Right forelimb (tissue), 1 donor: Measurements from ENCODE around the gene KCP.
"Not testable (repeated sequence)": the region's sequence is repeated elsewhere in the genome, so short reads cannot be mapped to it uniquely, and the experiment has no call there.

Experiments used
- DNase-seq: peaks from one replicate; pipeline ENCODE4 v3.0.0-alpha.2; 2018

Gene KCP

GRCh38 chr7:128920913-128921582 lies 10.5 kb upstream of the KCP start:
- no peak for DNase-seq

GRCh38 chr7:128919881-128920799 lies 9.6 kb upstream of the KCP start:
- DNase-seq = no peak

DNA sequence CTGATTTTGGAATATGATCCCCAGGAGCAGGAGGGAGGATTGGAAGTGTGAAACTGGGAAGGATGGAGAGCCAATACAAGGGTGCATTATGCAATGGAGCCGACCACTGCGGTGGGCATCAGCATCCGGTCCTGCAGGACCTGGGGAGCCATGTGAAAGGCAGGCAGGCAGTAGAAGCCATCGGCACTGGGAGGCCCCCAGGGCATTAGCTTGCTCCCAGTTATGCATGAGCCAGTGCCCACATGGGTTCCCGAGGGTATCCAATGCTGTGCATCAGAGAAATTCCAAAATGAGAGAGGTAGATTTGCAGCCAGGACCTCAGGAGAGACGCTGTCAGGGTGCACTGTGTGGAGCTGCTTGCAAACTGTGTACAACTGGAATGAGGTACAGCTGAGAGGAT lies 8.7 kb upstream of the KCP start:
- DNase-seq = no peak

DNA sequence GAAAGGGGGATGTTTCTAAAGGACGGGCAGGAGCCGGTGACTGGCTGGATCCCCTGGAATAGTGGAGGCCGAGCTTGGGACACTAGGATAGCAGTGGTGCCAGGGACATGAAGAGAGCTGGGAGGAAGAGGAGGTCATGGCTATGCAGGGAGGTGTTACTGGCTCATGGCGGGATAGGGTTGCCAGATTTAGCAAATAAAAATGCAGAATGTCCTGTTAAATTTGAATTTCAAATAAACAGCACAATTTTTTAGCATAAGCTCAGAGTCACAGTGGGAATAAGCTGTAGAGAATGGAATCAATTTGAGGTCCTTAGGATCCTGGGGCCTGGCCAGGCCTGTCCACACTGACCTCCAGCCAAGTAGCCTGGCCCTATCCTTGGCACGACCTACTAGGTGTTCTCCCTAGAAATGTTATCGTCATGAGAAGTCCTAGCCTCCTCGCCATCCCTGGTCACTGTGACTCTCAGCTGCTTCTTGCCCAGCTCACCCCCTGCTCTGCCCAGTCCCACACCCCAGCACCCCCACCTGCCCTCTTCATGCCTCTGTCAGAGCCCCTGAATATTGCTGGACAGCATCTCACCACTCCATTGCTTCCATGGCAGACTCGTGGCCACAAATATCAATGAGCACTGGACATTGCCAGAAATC lies 7.6 kb upstream of the KCP start:
- no peak for DNase-seq

DNA sequence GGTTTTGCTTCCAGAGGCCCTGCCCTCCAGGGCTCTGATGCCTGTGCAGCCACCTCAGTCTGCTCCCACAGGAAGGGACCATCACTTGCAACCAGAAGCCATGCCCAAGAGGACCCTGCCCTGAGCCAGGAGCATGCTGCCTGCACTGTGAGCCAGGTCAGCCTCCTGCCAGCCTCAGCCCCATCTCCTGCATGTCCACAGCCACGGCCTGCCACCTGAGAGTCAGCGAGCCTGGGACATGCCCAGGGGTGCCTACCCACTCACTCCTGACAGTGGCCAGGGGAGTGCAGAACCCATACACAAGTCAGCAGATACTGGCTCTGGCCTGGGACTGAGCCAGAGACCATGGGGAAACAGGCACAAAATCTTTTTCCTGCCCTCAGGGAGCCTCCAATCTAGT lies 6.6 kb upstream of the KCP start:
- no peak for DNase-seq

- no peak for DNase-seq
These were observed 6.1 kb upstream of the KCP start for GRCh38 chr7:128916643-128916915.

GRCh38 chr7:128915841-128916642 lies 5.5 kb upstream of the KCP start:
- no peak for DNase-seq

DNA sequence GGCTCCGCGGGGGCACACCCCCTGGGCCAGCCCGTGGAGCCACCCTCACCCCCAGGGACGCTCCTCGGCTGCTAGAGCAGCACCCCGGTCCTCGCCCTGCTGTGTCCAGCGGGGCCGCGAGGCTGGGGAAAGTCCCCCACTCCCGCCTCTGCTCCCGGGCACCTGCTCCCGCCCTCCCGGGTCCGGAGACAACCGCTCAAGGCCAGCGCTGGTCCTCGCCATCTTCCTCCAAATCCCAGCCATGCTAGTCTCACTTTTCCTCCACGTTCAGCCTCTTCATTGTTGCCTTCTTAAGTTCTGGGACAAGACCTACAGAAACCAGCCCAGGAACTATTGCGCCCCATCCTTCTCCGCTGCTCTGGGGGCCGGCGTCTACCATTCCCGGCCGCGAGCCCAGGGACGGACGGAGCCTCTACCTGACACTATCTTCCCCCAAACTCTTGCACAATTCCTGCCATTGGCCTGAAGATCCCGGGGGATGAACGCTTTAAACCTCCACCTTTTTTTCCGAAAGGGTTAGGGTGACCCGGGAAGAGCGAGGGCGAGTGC lies 4.8 kb upstream of the KCP start:
- DNase-seq = no peak

DNA sequence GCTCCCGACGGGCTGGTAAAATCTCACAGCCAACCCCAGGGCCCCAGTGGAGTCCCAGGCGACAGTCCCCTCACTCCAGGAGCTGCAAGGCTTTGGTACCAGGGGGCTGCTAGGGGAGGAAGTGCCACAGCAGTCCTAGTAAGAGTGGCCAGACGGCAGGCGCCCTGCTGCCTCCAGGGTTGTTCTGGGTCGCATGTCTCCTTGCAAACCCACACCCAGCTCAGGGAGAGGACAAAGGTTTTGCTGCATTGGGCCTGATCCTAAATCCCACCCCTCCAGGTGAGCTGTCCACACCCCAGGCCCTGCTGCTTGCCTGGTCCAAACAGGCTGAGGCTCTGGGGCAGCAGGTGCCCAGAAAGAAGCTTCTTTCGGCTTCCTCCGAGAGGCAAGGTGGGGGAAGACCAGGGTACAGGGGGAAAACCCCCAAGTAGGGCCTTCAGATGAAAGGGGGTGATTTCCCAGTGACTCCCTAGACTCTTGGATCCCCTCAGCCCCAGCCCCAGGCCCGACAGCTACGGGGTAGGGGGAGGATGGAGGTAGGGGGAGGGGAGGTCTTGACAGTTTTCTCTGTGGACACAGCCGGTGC lies 4.2 kb upstream of the KCP start:
- no peak for DNase-seq

- DNase-seq = no peak
These were observed 3.5 kb upstream of the KCP start for GRCh38 chr7:128913870-128914565.

DNA sequence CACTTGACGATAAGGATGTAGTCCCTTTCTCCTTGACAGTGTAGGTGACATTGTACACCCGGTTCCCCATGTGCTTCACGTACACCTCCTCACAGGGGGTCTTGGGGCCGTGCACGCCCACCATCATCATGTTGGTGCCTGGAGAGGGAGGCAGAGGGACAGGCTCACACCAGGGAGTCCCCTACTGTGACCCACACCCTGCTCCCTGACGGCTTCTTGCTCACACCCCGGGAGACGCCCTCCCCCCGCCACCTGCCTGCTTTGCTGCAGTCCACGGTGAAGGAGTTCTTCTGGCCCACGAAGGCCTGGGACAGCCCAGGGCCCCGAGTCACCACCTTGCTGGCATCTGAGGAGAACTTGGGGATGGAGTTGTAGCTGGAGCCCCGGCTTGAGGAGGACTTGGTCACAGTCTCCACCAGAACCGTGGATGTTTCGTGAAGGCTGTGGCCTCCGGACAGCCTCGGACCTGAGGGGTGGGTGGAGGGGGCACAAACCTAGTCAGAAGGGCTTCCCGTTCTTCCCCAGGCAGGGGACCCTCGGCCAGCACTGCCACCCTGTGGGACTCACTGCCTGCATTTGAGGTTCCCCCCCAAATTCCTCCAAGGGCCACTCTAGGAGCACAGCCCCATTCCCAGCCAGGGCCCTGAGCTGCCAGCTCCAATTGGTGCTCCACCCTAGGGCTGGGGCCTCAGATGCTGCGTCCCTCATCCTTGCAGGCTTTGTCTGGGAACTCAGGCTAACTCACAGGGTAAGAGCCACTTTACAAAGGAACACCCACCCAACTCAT lies 2.4 kb upstream of the KCP start:
- DNase-seq = not testable (repeated sequence)

DNA sequence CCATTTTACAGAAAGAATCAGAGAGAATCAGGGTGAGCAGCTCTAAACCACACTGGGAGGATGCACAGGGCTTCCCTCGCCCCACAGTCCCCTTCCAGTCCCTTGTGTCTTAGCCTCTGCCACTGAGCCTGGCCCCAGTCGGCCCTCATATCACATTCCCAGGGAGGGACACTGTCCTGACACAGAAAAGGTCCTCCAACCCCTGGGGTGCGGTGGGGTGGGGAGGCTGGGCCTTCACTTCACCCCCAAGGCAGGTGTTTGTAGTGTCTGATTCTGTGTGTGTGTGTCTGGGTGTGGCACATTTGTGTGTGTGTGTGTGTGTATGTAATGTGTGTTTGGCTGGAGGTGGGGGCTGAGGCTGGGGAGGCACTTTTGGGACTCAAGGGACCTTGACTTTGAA lies 1.8 kb upstream of the KCP start:
- no peak for DNase-seq

DNA sequence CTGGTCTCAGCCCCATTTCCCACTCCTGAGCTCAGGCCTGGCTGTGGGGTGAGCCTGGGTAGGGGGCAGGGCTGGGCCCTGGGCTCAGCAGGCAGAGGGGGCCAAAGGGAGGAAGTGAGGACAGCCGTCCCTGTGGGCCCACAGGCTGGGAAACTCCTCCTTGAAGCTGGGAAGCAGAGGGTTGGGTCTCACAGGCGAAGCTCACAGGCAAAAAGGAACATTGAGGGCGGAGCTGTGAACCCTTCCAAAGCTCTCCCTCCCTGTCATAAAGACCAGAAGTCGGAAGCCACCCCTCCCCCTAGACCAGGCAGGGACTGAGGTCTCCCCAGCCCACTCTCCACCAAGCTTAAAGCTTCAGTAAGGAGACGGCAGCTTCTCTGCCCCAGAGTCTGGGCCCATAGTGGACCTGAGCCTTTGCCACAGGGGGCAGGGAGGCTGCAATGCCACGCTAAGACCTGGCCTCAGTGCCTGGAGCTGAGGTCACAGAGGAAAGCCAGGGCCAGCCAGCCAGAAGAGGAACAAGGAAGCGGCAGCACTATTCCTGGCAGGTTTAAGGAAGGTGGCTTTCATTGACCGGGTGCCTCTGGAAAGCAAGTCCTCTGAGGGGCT lies 1.0 kb upstream of the KCP start:
- no peak for DNase-seq

DNA sequence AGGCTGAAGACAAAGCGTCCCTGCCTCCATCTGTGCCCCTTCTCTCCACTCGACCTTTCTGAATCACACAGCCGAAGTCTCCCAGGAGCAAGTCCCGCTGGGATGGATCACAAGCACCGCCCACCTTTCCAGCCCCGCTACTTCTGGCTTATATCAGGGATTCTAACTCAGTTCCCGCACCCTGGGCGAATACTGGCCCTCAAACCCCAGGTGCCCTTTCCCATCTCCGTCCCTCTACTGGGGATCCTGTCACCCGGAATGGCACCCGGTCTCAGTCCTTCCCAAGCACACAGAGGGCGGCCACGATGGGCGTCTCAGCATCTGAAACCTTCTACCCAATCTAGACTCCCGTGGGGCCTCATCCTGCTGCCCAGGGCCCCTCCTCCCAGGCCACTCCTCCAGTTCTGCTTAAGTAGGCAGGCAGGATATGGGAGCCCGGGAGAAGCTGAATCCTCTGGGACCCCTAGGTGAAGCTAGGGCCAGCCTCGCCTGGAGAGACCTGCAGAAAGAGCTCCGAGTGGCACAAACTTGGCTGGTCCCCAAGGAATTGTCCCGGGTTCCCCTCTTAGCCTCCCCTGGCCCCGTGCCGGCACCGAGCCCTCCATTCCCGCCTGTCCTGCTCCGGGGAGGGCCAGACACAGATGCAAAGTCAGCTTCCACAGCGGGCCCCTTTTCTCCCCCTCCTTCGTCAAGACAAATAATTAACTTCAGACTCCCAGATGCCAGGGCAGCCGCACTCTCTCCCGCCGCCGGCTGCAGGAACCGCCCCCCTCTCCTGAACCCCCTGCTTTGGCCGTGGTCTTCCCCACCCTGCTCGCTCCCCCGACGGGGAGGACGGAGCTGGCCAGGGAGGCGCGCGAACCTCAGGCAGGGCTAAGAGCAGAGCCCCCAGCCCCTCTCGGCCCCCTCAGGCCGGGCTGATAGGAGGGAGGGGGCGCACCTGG lies 612 bp downstream of the KCP start:
- peak; percentile 49 for DNase-seq

DNA sequence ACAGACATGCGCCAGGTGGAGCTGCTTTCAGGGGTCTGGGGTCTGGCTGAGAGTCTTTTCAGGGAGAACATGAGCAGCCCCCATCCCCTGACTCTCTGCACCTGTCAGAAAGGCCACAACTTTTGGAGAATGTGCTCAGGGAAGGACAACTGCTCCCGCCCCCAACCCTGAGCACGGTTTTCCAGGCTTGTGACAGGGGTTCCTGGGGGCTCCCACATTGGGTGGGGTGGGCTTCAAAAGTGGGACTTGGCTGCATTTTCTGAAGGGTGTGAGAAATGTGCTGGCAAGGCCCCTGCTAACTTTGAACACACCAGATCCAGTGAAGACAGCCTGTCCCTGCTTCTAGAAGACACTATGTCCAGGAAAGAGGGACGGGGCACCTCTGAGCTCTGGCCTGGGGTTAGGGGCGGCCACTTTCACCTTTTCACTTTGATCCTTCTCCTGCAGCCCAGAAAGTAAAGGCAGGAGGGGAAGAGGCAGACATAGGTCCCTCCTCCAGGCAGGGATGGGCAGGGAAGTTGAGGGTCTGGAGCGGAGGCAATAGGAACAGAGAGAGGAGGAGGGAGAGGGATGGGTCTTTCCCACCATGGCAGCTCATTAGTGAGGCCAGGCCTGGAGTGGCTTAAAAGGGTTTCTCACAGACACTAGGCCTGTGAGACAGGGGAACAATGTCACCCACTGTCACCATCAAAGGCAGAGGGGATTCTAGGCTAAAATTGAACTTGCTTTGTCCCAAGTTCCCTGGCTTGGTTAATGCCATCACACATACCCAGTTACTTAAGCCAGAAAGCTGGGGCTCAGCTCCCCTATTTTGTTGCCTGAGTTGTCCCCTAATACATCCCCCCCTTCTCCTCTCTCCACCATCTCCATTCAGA lies 1.5 kb downstream of the KCP start:
- peak; percentile 34 for DNase-seq

DNA sequence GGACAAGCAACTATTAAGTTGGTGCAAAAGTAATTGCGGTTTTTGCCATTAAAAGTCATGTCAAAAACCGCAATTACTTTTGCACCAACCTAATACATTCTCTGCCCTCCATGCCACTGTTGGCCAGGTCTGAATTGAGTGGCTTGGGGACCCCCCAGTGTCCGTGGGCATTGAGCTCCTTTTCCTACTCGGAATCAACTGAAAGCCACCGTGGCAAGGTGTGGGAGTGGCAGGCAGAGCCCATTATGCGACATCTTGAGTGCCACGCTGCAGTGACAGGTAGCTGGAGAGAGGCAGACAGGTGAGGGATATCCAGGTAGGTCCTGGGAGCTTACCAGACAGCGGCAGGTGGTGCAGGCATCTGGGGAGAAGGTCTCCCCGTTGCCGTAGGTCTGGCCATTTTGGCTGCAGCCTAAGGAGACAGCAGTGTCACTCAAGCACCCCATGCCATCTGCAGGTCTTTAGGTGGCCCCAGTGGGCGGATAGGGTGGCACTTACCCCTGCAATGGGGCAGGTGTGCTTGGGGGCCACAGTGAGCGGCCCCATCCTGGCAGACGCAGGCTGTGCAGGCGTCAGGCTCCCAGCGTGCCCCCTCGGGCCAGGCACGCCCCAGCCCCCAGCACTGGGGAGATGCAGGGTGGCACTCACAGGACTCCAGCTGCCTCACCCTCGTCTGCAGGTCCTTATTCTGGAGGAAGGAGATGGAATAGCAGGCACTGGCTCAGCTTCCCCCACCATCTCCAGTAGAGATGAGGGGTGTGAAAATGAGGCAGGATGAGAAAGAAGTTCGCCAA lies 3.5 kb downstream of the KCP start:
- DNase-seq = no peak

GRCh38 chr7:128906001-128906765 lies 4.3 kb downstream of the KCP start:
- DNase-seq = no peak
